OCI-LY3 (cell line): ENCODE measurements around the gene A4GNT.

Experiments used
- EZH2phosphoT487 ChIP-seq: fragments of 200-600 bp; shearing (Covaris generic); IDR thresholded peaks from 2 replicates; pipeline ENCODE4 v1.6.1; 2018; ENCODE audit warnings: antibody characterized with exemption, mixed run types, low read depth
- TF ChIP-seq, protein P1 (sequence below): fragments of 200-600, 300-600 bp; sonication (generic); IDR thresholded peaks from 2 replicates; pipeline ENCODE4 v1.5.1; 2014; ENCODE audit warnings: antibody characterized with exemption, low read length, low read depth

DNA sequence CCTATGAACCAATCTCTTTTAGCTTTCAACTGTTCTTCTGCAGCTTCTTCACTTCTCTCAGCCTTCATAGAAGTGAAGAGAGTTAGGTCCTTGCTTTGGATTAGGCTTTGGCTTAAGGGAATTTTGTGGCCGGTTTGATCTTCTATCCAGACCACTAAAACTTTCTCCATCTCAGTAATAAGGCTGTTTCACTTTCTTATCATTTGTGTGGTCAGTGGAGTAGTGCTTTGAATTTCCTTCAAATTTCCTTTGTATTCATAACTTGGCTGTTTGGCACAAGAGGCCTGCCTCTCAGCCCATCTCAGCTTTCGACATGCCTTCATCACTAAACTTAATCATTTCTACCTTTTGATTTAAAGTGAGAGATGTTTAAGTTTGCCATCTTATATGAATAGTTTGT lies 38.5 kb downstream of the A4GNT start:
- TF ChIP-seq, protein P1, sequence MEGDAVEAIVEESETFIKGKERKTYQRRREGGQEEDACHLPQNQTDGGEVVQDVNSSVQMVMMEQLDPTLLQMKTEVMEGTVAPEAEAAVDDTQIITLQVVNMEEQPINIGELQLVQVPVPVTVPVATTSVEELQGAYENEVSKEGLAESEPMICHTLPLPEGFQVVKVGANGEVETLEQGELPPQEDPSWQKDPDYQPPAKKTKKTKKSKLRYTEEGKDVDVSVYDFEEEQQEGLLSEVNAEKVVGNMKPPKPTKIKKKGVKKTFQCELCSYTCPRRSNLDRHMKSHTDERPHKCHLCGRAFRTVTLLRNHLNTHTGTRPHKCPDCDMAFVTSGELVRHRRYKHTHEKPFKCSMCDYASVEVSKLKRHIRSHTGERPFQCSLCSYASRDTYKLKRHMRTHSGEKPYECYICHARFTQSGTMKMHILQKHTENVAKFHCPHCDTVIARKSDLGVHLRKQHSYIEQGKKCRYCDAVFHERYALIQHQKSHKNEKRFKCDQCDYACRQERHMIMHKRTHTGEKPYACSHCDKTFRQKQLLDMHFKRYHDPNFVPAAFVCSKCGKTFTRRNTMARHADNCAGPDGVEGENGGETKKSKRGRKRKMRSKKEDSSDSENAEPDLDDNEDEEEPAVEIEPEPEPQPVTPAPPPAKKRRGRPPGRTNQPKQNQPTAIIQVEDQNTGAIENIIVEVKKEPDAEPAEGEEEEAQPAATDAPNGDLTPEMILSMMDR: no peak
- no peak for TF ChIP-seq EZH2phosphoT487
